Measurements from ENCODE around the gene PRSS33. TPM values are rescaled to one million over a fixed set of nuclear protein-coding genes. Genes with fewer than 3 reads are reported as not detected.

The PRSS33 gene
- total RNA-seq, 1 donor from 2014 or later = not detected

DNA sequence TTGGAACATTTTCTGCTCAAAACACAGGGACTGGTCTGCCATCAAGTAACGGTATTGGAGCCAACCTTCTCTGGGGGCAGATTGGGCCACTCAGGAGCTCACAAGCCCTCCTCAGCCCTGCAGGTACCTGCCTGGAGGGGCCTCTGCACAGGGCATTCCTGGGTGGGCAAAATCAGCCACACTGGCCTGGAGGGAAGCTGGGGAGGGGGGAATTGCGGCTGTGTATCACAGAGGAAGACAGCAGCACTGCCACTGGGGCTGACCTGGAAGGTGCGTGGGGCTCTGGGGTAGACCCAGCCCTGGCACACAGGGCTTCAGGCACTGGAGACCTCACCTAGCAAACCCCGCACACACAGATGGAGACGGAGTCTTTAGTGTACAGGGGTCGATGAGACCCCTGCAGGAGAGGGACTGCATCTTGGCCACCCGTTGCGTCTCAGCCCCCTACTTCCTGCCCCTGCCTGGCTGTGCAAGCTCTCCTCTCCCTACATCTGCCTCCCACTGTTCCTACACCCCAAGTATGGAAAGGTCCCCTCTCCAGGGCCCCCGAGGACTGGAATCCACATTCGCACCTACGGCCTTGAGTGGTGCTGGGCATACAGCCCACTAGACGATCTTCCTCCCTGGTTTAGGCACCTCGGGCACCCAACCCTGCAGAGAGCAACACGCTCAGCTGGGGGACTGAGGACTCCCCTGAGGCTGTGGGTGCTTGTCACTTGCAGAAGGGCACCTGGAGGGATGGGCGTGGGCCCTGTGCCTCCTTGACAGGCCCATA is 42.1 kb downstream of the PRSS33 start:
- H3K4me3 ChIP-seq (ENCODE audit: low read length in 3 of 3) = no peak overlapping the region
- H3K9ac ChIP-seq (ENCODE audit: low read depth in 1 of 3, low read length in 3 of 3) = no peak overlapping the region
- H3K36me3 ChIP-seq (ENCODE audit: control insufficient read depth in 3 of 3, insufficient read depth in 3 of 3, low read length in 3 of 3) = peaks cover 0 to 5% (median 4%) of the 10 kb centered on the region in 3 donors
- H3K27ac ChIP-seq (ENCODE audit: low read depth, low read length) = no peak overlapping the region
- H3K4me1 ChIP-seq (ENCODE audit: control insufficient read depth in 3 of 3, insufficient read depth in 3 of 3, low read length in 3 of 3) = no peaks in the 10 kb centered on the region
- H3K27me3 ChIP-seq (ENCODE audit: control insufficient read depth in 3 of 3, insufficient read depth in 3 of 3, low read length in 3 of 3) = peaks cover 0 to 5% (median 3%) of the 10 kb centered on the region in 3 donors
- H3K9me3 ChIP-seq (ENCODE audit: control insufficient read depth in 3 of 3, low read length in 3 of 3) = no peaks in the 10 kb centered on the region

DNA sequence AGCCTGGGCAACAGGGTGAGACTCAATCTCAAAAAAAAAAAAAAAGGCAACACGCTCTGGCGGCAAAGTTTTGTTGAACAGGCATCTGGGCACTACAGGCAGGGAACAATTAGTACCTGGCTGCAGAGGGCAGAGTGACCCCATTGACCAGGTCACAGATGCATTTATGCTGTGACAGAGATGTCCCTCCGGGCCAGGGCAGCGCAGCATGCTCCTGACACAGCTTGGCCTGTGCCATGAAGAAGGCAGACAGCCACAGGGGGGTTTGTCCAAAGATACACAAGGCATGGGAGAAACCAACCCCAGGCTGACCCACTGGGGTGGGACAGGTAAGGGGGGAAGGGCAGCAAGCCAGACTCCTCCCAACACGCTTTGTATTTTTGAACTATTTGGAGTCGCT is 42.6 kb downstream of the PRSS33 start:
- Histone ChIP-seq H3K9me3 (ENCODE audit: control insufficient read depth in 3 of 3, low read length in 3 of 3) (no peaks in the 10 kb centered on the region), H3K9ac (ENCODE audit: low read depth in 1 of 3, low read length in 3 of 3) (no peak overlapping the region), H3K27ac (ENCODE audit: low read depth, low read length) (no peak overlapping the region)

DNA sequence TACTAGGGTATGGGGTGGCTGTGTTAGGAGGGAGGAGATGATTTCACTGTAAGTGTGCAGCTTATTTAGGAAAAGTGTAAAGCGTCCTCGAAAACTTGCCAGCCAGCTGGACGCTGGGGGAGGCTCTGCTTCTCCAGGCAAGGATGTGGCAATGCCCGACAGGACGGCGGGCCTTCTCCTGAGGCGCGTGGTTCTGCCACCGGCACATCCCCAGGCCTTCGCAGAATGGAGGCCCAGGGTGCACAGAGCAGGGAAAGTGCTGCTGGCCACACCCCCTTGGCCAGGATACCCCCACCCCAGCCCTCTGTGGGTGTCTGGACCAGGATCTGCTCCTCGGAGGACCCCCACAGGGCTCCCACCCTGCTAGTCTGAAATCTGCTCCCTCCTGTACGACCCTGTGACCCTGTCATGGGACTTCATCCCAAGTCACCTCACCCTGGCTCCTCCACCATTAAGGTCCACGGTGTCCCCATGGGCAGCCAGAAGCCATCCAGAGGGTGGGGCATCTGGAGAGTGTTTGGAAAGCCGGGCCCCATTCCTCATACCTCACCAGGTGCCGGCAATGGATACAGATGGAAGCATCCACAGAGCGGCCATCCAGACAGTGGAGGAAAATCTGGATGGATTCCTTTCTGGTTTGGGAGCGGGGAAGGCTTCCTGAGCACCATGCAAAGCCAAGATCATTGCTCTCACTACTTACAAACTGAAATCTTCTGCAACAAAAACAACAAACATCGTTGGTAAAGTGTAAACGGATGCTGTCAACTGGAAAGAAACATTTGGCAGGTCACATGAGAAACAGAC is 44.2 kb downstream of the PRSS33 start:
- no peaks in the 10 kb centered on the region for H3K9me3 ChIP-seq (ENCODE audit: control insufficient read depth in 3 of 3, low read length in 3 of 3)
- no peak overlapping the region for H3K27ac ChIP-seq (ENCODE audit: low read depth, low read length)

More for the DNA sequence above, 42.6 kb downstream of the PRSS33 start:
- H3K4me1 ChIP-seq (ENCODE audit: control insufficient read depth in 3 of 3, insufficient read depth in 3 of 3, low read length in 3 of 3) = no peaks in the 10 kb centered on the region
- peaks cover under 1 to 7% (median 6%) of the 10 kb centered on the region in 3 donors for H3K27me3 ChIP-seq (ENCODE audit: control insufficient read depth in 3 of 3, insufficient read depth in 3 of 3, low read length in 3 of 3)
- no peak overlapping the region for H3K4me3 ChIP-seq (ENCODE audit: low read length in 3 of 3)
- H3K36me3 ChIP-seq (ENCODE audit: control insufficient read depth in 3 of 3, insufficient read depth in 3 of 3, low read length in 3 of 3) = peaks cover 0 to 4% (median 3%) of the 10 kb centered on the region in 3 donors

DNA sequence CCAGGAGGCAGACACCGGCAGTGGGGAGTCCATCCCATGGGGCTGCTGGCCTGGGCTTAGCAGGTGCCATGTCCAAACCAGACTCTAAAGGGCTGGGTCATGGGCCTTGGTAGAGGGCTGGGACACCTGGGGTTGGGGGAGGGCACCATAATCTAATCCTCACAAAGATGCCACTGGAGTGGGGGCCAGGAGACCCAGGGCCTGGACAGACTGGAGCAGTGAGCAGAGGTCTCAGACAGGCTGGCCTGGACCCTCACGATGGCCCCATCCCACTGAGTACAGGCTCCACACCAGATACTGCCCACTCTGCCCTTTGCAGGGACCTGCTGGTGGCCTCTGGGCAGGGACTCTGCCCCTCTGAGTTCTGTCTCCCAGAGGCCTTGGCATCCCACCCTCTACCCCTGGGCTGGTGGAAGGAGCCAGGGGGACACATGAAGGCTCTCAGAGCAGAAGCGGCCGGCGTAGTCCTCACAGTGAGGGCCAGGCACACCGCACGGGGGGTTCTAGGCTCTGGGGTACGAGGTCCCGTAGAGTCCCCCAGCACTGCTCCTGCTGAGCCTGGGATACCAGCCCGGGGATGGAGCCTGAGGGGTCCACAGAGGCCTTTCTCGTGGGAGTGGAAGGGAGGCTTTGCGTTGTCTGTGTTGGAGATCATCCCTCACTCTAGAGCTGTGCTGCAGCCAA is 44.9 kb downstream of the PRSS33 start:
- Histone ChIP-seq H3K27ac (ENCODE audit: low read depth, low read length) (no peak overlapping the region), H3K27me3 (ENCODE audit: control insufficient read depth in 3 of 3, insufficient read depth in 3 of 3, low read length in 3 of 3) (peaks cover 14 to 23% (median 14%) of the 10 kb centered on the region in 3 donors), H3K4me3 (ENCODE audit: low read length in 3 of 3) (no peak overlapping the region), H3K9ac (ENCODE audit: low read depth in 1 of 3, low read length in 3 of 3) (no peak overlapping the region), H3K9me3 (ENCODE audit: control insufficient read depth in 3 of 3, low read length in 3 of 3) (no peaks in the 10 kb centered on the region), H3K4me1 (ENCODE audit: control insufficient read depth in 3 of 3, insufficient read depth in 3 of 3, low read length in 3 of 3) (no peaks in the 10 kb centered on the region), H3K36me3 (ENCODE audit: control insufficient read depth in 3 of 3, insufficient read depth in 3 of 3, low read length in 3 of 3) (no peaks in the 10 kb centered on the region)

More for the DNA sequence above, 44.2 kb downstream of the PRSS33 start:
- Histone ChIP-seq H3K27me3 (ENCODE audit: control insufficient read depth in 3 of 3, insufficient read depth in 3 of 3, low read length in 3 of 3) (peaks cover 7 to 15% (median 12%) of the 10 kb centered on the region in 3 donors), H3K4me3 (ENCODE audit: low read length in 3 of 3) (no peak overlapping the region), H3K36me3 (ENCODE audit: control insufficient read depth in 3 of 3, insufficient read depth in 3 of 3, low read length in 3 of 3) (no peaks in the 10 kb centered on the region), H3K4me1 (ENCODE audit: control insufficient read depth in 3 of 3, insufficient read depth in 3 of 3, low read length in 3 of 3) (no peaks in the 10 kb centered on the region), H3K9ac (ENCODE audit: low read depth in 1 of 3, low read length in 3 of 3) (no peak overlapping the region)

DNA sequence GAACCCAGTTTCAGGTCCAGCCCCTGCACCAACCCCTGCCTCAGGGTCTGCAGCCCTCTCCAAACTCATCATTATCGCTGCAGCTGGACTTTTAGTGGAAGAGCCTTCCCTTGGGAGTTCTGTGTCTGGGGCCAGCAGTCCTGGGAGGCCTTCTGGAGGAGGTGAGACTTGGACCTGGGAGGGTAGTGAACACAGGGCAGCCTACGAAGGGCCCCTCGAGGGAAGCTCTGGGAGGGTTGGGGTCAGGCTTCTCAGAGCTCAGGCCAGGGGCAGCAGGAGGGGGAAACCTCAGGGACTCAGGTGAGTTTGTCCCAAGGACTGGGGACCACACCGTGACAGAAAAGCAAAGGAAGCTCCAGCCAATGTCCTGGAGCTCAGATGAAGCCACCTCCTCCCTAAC is 46.2 kb downstream of the PRSS33 start:
- Histone ChIP-seq H3K9ac (ENCODE audit: low read depth in 1 of 3, low read length in 3 of 3) (no peak overlapping the region), H3K4me1 (ENCODE audit: control insufficient read depth in 3 of 3, insufficient read depth in 3 of 3, low read length in 3 of 3) (no peaks in the 10 kb centered on the region), H3K27ac (ENCODE audit: low read depth, low read length) (no peak overlapping the region), H3K4me3 (ENCODE audit: low read length in 3 of 3) (no peak overlapping the region), H3K36me3 (ENCODE audit: control insufficient read depth in 3 of 3, insufficient read depth in 3 of 3, low read length in 3 of 3) (no peaks in the 10 kb centered on the region), H3K9me3 (ENCODE audit: control insufficient read depth in 3 of 3, low read length in 3 of 3) (no peaks in the 10 kb centered on the region), H3K27me3 (ENCODE audit: control insufficient read depth in 3 of 3, insufficient read depth in 3 of 3, low read length in 3 of 3) (peaks cover 23 to 26% (median 23%) of the 10 kb centered on the region in 3 donors)

DNA sequence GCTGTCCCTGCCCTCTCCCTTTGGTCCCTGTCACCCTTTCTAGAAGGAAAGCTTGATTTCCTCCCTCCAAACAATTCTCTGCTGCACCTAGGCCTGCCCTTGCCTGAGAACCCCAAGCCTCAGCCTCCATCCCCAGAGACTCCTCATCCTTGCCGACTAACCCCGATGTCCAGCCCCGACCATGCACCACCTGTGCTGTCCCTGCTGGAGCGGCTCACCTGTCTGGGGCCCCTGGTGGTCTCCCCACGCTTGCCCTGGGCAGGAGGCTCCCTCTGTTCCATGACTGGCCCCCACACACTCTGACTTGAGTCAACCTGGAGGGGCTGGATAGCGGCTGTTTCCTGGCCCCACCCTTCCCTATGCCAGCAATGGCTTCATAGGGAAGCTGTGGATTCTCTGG is 46.9 kb downstream of the PRSS33 start:
- Histone ChIP-seq H3K4me1 (ENCODE audit: control insufficient read depth in 3 of 3, insufficient read depth in 3 of 3, low read length in 3 of 3) (no peaks in the 10 kb centered on the region), H3K27ac (ENCODE audit: low read depth, low read length) (no peak overlapping the region), H3K27me3 (ENCODE audit: control insufficient read depth in 3 of 3, insufficient read depth in 3 of 3, low read length in 3 of 3) (peaks cover 23 to 26% (median 23%) of the 10 kb centered on the region in 3 donors), H3K9me3 (ENCODE audit: control insufficient read depth in 3 of 3, low read length in 3 of 3) (no peaks in the 10 kb centered on the region), H3K36me3 (ENCODE audit: control insufficient read depth in 3 of 3, insufficient read depth in 3 of 3, low read length in 3 of 3) (no peaks in the 10 kb centered on the region), H3K4me3 (ENCODE audit: low read length in 3 of 3) (no peak overlapping the region), H3K9ac (ENCODE audit: low read depth in 1 of 3, low read length in 3 of 3) (no peak overlapping the region)

DNA sequence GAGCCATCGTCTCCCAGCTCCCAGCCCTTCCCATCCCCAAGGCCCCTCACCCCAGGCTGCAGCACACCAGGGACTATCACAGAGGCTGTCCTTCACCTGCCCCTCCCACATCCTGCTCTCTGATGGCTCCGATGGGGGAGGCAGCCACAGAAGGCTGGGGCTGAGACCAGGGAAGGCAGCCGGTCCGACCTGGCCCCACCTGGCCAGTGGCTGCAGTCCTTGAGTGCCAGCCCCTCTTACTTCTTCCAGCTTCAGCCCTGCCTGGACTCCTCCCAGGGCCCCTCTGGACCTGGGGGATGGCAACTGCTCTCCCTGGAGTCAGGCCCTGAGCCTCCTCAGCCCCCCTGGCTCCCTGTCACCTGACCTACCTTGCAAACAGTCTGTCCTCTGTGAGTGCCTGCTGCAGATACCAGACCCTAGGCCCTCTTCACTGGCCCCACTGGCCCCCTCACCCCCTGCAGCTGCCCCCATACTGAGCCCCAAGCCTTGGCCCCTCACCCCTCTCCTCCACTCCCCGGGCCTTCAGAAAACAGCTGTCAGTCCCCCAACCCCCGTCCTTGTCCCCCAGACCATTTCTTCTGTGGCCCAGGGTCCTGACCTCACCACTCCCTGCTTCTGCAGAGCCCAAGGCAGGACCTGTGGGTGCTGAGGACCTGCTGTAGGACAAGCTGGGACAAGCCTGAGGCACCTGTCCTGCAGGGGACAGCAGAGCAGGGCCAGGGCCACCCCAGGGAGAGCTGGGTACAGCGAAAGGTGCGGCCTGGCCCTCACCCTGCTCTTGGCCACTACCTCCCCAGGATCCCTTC is 47.5 kb downstream of the PRSS33 start:
- Histone ChIP-seq H3K36me3 (ENCODE audit: control insufficient read depth in 3 of 3, insufficient read depth in 3 of 3, low read length in 3 of 3) (no peaks in the 10 kb centered on the region), H3K4me3 (ENCODE audit: low read length in 3 of 3) (no peak overlapping the region), H3K27ac (ENCODE audit: low read depth, low read length) (no peak overlapping the region), H3K9me3 (ENCODE audit: control insufficient read depth in 3 of 3, low read length in 3 of 3) (no peaks in the 10 kb centered on the region), H3K27me3 (ENCODE audit: control insufficient read depth in 3 of 3, insufficient read depth in 3 of 3, low read length in 3 of 3) (peaks cover 23 to 26% (median 26%) of the 10 kb centered on the region in 3 donors), H3K4me1 (ENCODE audit: control insufficient read depth in 3 of 3, insufficient read depth in 3 of 3, low read length in 3 of 3) (no peaks in the 10 kb centered on the region), H3K9ac (ENCODE audit: low read depth in 1 of 3, low read length in 3 of 3) (no peak overlapping the region)

DNA sequence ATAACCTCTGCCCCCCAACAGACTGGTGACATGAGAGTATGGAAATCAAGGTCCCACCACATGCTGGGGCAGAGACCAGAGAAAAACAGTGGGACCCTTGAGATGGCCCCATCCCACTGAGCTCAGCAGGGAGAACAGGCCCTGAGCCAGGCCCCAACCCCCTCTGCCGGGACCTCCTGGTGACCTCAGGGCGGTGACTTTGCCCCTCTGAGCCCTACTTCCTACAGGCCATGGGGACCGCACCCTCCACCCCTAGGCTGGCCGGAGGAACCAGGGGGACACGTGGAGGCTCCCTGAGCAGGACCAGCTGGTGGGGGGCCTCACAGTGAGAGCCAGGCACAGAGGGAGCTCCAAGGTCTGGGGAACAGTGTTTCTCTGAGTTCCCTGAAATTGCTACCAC is 48.7 kb downstream of the PRSS33 start:
- Histone ChIP-seq H3K9ac (ENCODE audit: low read depth in 1 of 3, low read length in 3 of 3) (no peak overlapping the region), H3K27ac (ENCODE audit: low read depth, low read length) (no peak overlapping the region), H3K4me3 (ENCODE audit: low read length in 3 of 3) (no peak overlapping the region), H3K4me1 (ENCODE audit: control insufficient read depth in 3 of 3, insufficient read depth in 3 of 3, low read length in 3 of 3) (no peaks in the 10 kb centered on the region), H3K36me3 (ENCODE audit: control insufficient read depth in 3 of 3, insufficient read depth in 3 of 3, low read length in 3 of 3) (no peaks in the 10 kb centered on the region), H3K27me3 (ENCODE audit: control insufficient read depth in 3 of 3, insufficient read depth in 3 of 3, low read length in 3 of 3) (peaks cover 23 to 26% (median 26%) of the 10 kb centered on the region in 3 donors), H3K9me3 (ENCODE audit: control insufficient read depth in 3 of 3, low read length in 3 of 3) (no peaks in the 10 kb centered on the region)

DNA sequence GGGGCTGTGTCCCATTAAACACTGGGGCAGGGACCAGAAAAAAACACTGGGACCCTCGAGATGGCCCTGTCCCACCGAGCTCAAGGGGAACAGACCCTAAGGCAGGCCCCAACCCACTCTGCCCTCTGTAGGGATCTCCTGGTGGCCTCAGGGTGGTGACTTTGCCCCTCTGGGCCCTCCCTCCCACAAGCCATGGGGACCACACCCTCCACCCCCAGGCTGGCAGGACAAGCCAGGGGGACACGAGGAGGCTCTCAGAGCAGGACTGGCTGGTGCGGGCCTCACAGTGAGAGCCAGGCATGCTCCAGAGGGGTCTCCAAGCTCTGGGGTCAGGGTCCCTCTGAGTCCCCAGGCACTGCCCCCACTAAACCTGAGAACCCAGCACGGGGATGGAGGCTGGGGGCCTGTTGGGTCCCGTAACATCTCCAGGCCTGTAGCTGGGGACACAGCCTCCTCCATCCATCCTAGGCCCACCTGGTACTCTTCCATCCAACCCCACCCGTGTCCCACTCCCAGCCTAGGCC is 49.4 kb downstream of the PRSS33 start:
- no peaks in the 10 kb centered on the region for H3K36me3 ChIP-seq (ENCODE audit: control insufficient read depth in 3 of 3, insufficient read depth in 3 of 3, low read length in 3 of 3)
- H3K9me3 ChIP-seq (ENCODE audit: control insufficient read depth in 3 of 3, low read length in 3 of 3) = no peaks in the 10 kb centered on the region
- H3K9ac ChIP-seq (ENCODE audit: low read depth in 1 of 3, low read length in 3 of 3) = no peak overlapping the region
- H3K4me1 ChIP-seq (ENCODE audit: control insufficient read depth in 3 of 3, insufficient read depth in 3 of 3, low read length in 3 of 3) = no peaks in the 10 kb centered on the region
- H3K4me3 ChIP-seq (ENCODE audit: low read length in 3 of 3) = no peak overlapping the region
- no peak overlapping the region for H3K27ac ChIP-seq (ENCODE audit: low read depth, low read length)
- H3K27me3 ChIP-seq (ENCODE audit: control insufficient read depth in 3 of 3, insufficient read depth in 3 of 3, low read length in 3 of 3) = peaks cover 23 to 26% (median 26%) of the 10 kb centered on the region in 3 donors

Measured in skeletal muscle tissue (tissue), 4 donors.